T follicular helper cell (primary cell): Measurements from ENCODE around the gene DNMBP.
"Not testable (repeated sequence)": the region's sequence is repeated elsewhere in the genome, so short reads cannot be mapped to it uniquely, and the experiment has no call there.

Source experiments
- DNase-seq: peaks from one replicate; pipeline ENCODE4 v3.0.0-alpha.2; 2020; ENCODE audit warnings: low read depth

DNMBP gene

DNA sequence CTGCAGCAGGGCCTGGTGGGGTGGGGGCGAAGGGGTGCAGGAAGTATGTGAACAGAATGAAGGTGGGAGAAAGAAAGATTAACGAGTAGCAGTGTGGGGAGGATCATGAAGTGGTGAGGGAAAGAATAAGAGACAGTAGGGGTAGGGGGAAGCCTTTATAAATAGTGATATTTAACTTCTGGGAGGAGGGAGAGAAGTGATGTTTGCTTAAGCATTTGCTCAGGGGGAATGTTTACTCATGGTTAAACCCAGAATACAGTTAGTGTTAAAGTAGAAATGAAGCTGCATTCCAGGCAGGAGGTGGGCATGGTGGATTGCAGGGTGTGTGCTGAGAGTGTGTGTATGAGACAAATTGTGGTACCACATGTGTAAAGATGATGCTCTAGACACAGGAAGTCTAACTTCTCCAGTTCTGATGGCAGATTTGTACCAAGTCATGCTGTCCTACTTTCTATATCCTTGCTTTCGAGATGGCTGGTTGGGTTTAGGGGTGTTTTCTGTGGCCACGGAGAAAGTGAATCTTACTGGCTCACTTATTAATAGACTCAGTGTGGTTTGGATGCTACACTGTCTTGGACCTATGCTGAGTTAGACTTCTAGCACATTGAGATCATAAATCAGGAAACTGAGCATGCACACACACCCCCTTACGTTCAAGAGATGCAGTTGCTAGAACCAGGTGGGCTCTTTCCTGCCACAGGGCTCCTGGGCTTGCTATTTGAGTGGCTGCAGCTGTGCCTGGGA lies 10.6 kb upstream of the DNMBP start:
- no peak for DNase-seq

- no peak for DNase-seq
Observed at GRCh38 chr10:100019787-100020141, 10.0 kb upstream of the DNMBP start.

DNA sequence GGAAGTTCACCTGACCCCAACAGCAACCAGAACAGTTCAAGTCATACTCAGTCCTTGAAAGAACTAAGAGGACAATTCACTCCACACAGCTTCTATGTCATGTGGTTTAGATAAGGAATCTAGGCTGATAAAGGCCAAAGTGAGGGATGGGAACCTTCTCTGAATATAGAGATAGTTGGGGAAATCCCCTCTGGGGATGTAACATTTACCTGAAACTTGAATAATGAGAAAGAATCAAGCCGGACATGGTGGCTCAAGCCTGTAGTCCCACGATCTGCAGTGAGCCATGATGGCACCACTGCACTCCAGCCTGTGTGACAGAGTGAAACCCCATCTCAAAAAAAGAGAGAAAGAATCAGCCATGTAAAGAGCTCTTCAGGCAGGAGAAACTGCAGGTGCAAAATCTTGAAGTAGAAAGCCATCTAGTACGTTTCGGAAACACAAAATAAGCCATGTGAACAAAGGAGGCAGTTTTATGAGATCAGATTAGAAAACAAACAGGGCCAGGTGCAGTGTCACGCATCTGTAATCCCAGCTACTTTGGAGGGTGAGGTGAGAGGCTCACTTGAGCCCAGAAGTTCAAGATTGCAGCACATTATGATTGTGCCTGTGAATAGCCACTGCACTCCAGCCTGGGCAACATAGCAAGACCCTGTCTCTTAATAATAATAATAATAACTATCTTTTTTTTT lies 4.5 kb upstream of the DNMBP start:
- no peak for DNase-seq

GRCh38 chr10:100013621-100014020 lies 3.9 kb upstream of the DNMBP start:
- no peak for DNase-seq

DNA sequence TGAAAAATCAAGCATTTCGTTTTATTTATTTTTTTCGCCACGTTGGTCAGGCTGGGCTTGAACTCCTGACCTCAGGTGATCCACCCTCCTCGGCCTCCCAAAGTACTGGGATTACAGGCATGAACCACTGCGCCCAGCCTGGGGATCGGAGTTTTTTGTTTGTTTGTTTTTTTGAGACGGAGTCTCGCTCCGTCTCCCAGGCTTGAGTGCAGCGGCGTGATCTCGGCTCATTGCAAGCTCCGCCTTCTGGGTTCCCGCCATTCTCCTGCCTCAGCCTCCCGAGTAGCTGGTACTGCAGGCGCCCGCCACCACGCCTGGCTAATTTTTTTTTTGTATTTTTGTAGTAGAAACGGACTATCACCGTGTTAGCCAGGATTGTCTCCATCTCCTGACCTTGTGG lies 2.2 kb upstream of the DNMBP start:
- DNase-seq, result not testable (repeated sequence)

DNA sequence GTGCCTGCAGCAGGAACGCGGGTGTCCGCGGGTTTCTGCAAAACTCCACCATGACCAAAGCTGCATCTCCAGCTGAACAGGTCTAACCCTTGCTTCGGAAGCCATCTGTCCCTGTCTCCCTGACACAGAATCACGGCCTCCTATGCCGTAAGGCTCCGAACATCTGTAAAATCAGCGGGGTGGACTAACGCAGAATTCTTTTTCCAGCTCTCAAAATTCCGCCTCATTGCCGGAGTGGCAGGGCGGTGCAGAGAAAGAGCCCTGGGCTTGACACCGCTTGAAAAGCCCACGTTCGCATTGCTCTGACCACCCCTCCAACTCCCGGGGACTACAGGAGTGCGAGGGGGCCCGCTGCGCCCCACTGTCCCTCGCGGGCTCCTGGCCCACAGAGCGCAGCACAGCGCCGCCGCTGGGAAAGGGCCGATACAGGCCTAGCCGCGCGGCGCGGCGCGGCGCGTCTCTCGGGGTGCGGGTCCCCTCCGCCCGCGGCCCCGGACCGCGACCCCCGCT lies 409 bp downstream of the DNMBP start:
- no peak for DNase-seq

DNA sequence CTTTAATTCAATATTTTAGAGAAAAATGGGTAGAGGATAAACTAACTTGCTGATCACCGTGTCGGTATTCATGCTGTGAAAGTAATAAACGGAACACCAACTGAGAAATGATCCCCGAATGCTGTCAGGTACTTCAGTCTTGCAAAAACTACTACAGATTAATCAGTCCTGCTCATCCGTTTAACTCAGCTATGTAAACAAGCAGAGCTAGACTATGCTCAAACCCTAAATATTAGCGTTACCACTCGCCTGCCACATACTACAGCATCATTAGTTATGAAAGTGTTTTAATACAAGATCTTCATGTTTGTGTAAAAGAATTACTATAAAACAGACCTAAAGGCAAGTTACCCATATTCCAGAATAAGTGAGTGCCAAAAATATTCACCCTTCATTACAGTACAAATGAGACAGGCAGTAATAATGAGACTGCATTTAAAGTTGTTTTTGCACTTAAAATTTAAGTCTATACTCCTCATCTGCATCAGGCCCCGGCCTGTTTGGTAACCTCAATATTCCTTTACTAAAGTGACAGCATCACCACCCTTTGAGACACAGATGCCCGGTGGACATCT lies 952 bp downstream of the DNMBP start:
- no peak for DNase-seq

DNA sequence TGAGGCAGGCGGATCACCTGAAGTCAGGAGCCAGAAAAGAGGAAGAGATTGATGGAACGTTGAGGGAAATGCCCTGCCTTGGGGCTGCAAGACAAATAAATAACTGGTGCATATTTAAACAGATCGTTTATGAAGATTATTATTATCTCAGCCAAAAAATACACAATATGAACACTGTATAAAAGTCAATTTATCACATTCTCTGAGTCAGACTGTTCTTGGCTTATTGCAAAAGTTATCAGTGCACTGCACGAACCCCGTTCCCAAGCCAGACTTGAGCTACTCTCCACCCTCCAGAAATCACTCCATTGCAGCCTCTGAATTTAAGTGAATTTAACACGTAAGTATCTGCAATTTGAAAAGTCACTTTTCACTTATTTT lies 1.6 kb downstream of the DNMBP start:
- no peak for DNase-seq

DNA sequence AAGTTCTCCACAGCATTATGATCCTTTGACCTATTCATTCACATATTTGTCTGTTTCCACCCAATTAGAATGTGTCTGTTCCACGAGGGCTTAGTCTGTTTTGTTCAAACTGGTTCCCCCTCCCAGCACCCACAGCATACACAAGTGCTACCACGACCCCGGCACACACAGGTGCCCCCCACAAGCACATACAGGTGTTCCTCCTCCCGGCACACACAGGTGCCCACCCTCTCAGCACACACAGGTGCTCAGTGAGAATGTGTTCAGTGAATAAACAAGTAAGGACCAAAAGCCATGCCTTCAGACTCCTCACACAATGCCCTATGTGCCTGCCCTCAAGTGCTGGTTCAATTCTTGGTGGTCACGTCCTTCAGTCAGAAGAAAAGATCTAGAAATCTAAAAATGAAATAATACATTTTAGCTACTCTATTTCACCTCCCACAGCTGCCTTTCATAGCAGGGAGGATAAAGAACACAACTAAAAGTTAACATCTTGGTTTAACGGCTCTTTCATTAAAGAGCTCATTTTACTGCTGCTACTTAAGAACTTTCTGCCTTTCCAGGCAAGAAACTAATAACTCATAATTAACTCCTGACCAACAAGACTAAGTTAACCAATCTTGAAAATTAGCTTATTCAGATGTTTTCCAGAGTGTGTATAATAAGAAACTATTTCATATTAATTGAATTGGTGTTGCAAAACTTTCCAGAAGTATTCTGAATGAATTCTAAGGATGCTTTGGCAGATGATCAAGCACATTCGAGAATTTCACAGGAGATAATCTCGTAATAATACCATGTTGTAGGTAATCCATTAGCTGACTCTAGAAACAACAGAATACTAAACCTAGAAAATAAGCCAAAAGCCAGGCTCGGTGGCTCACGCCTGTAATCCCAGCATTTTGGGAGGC lies 2.3 kb downstream of the DNMBP start:
- no peak for DNase-seq

GRCh38 chr10:100006243-100006886 lies 3.4 kb downstream of the DNMBP start:
- no peak for DNase-seq

GRCh38 chr10:100004805-100005510 lies 4.8 kb downstream of the DNMBP start:
- no peak for DNase-seq

- DNase-seq, result no peak
Observed at GRCh38 chr10:100000109-100000644, 9.6 kb downstream of the DNMBP start.

DNA sequence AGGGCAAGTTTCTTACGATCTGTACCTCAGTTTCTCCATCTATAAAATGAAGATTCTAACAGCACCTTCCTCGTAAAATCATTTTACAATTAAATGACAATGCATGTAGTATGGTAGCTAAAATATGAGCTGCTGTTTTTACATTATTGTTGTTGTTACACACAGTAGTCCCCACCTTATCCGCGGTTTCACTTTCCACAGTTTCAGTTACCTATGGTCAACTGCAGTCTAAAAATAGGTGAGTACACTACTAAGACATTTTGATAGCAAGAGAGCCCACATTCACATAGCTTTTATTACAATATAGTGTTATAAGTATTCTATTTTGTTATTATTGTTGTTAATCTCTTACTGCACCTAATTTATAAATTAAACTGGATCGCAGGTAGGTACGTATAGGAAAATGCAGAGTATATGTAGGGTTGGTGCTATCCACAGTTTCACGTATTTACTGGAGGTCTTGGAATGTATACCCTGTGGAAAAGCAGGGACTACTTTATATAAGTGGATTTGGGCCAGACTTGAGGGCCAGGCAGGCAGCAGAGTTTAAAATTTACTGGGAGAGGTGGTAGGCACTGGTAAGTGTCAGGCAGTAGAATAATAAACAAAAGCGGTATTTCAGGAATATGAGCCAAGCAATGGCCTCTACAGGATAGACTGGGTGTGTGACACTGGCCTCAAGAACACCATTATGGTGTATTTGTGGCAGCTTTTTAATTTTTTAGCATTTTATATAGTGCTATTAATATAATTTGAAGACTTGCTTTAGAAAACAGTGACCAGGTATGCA lies 10.2 kb downstream of the DNMBP start:
- no peak for DNase-seq

DNA sequence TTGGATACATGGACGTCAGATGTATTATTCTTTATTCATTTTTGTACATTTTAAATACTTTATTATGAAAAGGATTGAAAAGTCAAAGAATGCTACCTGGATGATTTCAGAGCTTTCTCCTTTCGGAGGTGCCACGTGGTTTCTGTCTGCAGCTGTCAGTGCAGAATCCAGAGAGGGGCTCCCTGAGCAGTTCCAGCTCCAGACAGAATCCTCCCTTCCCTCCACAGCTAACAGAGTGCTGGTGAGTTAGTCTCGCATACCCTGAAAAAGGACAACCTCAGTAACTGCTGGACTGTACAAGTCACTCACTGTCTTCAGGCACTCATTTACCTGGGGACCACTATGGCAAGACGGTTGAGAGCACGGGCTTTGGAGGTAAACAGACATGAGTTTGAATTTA lies 10.9 kb downstream of the DNMBP start:
- DNase-seq, result no peak

DNA sequence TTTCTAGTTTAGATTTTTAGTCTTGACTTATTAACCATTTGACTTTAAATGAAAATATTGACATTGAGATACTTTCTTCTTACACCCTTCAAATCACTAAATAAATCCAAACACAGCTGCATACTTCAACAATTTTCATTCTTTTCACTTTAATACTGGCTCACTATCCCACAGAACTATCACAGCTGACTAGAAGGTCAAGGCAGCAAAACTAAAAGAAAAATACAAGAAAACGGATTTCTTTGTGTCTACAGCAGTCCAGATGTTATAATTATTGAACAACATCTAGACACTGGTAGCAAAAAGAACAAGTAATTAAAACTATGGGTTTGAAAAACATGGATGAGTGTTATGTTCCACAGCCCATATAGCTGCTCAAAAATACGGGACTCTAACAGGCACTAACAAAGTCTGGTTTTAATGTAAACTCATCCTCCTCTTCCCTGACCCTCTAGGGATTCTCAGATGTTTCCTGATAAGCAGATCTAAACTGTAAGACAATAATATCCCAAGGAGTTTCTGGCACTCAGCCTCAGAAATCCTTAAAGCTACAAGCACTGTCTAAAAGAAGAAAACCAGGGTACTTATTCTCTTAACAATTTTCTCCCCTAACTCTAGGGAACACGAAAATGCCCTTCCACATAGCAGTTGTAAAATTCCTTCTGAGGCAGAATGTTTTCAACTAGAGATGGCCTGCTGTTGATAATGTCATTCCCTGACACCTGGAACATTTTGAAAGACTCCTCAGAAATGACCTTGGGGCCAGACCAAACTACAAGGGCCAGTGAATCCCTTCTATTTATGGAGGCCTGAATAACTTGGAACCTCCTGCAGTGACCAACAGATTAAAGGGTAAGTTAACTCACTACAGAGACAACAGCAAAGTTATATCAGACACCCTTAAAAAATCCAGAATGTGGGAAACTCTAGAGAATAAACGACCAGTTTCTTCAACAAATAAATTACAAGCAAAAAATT lies 12.8 kb downstream of the DNMBP start:
- no peak for DNase-seq

- no peak for DNase-seq
Observed at GRCh38 chr10:99995713-99996112, 14.0 kb downstream of the DNMBP start.

- DNase-seq, result no peak
Observed at GRCh38 chr10:99995269-99995668, 14.5 kb downstream of the DNMBP start.

GRCh38 chr10:99994801-99995200 lies 14.9 kb downstream of the DNMBP start:
- no peak for DNase-seq
